ENCODE results near the gene MOB3B.
"Not testable (repeated sequence)": the region's sequence is repeated elsewhere in the genome, so short reads cannot be mapped to it uniquely, and the experiment has no call there.

Gene MOB3B

DNA sequence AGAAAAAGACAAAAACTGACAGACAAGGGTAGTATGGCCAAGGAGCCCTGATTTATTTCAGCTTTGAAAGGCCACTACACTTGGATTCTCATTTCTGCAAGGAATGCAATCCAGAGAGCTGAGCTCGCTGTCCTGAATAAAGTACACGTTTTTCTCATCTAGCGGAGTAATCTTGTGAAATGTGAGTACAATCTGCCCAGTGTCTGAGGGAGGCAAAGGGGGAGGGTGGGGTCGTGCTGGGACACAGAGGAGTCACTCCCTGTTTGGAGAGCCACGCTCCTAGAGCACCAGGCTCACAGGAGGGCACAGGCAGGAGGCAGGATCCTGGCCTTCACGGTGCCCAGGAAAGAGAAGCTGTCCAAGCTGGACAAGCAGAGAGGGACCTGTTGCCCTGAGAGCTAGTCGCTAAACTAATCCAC, 56.5 kb downstream of the MOB3B start:
- DNase-seq: no peak

DNA sequence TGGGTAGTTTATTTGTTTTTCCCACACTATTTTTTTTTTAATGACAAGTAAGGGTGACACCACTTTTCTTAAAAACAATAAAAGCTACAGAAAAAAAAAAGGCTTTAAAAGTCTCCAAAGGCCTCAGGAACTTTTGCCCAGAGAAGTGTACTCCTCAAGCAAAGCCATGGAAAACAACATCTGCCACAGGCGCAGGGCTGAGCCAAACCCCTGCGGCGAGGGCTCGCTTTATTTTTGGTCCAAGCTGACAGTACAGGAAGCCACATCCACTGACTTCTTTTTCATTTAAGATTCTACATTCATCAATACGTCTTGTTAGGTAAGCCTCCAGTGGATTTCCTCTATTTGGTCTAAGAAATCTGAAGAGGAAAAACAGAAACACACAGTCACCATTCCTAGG, 57.4 kb downstream of the MOB3B start:
- no peak for DNase-seq

DNA sequence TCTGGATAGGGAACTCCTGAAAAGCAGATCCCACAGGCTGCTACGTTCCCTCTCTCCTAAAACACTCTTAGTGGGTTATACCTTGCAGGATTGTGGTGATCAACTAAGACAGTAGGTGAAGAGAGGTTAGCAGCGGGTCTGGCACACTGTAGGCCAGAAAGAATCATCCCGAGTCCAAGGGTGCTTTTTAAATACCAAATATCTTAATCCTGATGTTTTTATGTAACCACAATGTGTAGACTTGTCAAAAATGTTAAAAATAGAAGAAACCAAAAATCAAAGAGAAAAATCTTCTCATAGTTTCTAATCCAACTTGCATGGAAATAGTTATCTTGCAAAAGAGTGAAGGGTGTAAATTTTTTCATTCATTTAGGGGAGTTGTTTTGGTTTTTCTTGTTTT, 57.8 kb downstream of the MOB3B start:
- DNase-seq: no peak

DNA sequence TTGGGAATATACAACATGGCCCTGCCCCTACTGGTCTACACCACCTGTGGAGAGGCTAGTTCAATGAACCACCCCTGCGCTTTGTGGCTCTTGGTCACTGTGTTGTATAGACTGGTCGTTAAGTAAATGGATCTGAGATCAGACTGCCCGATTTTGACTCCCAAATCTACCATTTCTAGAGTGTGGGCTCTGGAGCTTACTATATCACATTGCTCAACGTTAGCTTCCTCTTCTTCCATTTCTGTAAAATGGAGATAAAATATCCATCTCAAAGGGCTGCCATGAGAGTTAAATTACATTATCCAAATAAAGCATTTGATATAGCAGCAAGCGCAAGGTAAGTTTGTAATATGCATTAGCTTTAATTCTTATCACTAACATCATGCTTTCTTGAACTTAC, 58.2 kb downstream of the MOB3B start:
- DNase-seq: no peak

DNA sequence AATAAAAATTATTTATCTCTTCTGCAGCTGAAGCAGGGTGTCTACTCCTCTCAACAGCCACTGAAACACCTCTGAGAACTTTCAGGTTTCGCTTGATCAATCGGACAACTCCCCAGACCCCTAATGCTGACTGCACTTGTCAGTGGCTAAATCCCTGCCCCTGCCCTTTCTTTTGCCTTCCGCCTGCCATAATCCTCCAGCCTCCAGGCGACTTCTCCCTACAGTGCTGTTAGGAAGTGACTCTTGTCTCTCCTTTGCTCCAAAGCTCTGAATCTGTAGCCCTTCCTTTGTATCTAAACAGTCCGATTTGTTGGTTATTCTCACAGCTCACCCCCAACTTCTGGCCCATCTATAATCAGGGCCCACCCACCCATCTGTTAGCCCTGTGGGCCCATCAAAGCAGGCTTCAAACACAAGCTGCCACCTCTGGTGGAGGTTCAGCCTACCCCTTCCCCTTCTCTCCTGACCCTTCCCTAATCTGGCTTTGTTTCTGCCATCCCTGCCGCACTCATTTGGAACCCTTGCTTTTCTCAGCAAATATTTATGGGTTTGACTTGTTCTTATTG, 59.2 kb downstream of the MOB3B start:
- DNase-seq: no peak

DNA sequence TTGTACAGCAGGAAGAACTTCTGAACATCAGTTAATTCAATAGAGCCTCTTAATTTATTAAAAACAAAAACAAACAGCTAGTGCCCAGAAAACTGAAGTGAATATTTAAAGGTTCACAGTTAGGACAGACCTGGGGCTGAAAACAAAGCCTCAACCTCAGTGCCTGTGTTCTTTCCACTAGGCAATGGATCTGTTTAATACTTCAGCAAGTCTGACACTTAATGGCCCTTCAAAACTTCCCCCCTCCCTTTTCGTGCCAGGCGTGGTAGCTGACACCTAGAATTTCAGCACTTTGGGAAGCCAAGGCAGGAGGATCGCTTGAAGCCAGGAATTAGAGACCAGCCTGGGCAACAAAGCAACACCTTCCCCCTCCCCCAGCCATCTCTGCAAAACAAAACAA, 60.1 kb downstream of the MOB3B start:
- DNase-seq: no peak

DNA sequence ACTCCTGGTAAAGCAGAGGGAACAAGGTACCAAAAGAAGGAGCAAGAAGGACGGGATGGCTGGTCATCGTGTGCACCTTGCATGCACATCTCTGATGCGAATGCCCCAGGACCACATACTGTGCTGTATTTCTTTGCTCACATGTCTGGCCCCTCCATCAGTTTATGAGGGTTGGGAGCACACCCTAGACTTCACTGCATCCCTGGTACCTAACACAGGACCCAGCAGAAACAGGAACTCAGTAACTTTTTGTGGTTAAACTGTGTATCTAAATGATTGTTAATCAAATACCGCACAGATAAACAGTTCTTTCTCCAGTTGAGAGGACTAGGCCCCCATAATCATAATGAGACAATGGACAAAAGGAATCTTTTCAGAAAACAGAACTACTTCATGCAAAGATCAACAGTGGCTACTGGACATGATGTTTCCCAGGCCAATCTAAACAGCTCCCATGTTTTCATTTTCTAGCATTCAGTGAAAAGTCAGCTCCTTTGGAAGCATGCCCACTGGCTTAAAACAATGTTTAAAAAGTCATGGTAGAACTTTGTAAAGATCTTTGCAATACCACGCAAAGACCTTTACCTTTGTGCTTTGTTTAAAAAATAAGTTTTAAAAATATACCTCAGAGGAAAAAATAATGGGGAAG, 61.0 kb downstream of the MOB3B start:
- no peak for DNase-seq

DNA sequence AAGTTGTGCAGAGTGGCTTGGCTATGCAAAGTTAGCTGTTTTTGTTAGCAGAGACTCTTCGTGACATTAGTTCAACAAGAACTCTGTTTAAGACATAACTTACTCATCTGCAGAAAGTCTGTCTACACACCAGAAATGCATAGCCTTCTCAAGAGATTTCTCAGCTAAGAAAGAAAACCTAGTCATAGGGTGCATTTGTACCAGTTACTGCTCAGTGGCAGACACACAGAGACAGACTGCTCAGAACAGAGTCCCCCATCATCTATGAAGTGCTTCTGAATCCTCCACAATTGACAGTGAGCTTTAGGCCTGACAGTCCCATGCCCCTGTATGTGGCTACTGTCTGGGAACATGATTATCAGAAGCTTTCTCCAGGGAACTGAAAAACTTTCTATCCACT, 61.6 kb downstream of the MOB3B start:
- DNase-seq: no peak

DNA sequence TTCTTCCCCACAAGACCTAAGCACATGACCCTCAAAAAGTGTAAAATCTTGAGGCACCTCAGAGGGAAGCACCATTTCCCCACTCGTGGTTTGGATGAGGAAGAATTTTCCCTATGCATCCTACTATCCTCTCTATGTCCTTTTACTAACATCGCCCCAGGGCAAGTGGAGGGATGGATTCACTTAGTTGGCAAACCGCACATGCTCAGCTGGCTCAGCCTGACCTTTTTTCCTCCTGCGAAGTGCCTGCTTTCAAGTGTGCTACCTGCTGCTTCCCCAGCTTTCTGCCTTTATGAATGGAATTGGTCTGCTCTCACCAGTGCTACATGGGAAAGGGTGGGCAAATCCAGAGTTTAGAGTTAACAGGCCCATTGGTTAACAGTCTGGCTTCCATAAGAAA, 62.1 kb downstream of the MOB3B start:
- DNase-seq: no peak

DNA sequence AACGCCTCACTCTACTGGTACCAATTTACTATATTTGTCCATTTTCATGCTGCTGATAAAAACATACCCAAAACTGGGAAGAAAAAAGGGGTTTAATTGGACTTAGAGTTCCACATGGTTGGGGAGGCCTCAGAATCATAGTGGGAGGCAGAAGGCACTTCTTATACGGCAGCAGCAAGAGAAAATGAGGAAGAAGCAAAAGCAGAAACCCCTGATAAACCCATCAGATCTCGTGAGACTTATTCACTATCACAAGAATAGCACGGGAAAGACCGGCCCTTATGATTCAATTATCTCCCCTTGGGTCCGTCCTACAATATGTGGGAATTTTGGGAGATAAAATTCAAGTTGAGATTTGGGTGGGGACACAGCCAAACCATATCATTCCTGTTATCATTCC, 63.1 kb downstream of the MOB3B start:
- DNase-seq: not testable (repeated sequence)

DNA sequence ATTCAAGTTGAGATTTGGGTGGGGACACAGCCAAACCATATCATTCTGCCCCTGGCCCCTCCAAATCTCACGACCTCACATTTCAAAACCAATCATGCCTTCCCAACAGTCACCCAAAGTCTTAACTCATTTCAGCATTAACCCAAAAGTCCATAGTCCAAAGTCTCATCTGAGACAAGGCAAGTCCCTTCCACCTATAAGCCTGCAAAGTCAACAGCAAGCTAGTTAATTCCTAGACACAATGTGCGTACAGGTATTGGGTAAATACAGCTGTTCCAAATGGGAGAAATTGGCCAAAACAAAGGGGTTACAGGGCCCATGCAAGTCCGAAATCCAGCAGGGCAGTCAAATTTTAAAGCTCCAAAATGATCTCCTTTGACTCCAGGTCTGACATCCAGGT, 64.7 kb downstream of the MOB3B start:
- DNase-seq: not testable (repeated sequence)

DNA sequence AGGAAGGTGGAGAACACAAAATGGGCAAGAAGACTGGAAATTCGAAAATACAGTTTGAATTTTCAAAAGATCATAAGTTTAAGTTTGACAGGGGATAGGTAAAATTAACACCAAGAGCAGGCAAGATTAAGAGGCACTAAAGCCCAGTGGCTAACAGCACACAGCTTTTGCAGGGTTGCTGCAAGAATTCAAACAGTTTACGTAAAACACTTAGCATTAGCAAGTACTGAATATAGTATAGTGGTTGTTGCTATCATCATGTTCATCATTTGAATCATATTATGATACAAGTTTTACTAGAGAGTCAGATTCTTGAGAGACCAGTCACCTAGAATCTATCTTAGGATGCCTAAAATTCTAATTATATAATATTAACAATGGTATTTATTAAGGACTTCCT, 66.8 kb downstream of the MOB3B start:
- DNase-seq: no peak

DNA sequence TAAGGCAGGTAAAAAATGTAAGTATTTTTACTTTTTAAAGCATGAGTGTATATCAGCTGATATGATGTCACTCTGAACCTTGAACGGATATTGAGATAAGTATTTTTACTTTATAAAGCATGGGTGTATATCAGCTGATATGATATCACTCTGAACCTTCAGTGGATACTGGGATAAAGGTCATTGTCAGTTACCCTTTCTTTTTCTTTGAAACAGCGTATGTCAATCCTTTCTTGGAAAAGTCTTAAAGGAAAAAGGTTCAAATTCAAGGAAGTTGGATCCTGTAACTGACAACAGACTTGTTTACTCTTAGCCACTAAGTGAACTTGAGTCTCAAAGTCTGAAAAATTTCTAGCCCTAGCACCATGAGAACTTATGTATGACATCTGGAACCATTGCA, 67.2 kb downstream of the MOB3B start:
- DNase-seq: no peak

DNA sequence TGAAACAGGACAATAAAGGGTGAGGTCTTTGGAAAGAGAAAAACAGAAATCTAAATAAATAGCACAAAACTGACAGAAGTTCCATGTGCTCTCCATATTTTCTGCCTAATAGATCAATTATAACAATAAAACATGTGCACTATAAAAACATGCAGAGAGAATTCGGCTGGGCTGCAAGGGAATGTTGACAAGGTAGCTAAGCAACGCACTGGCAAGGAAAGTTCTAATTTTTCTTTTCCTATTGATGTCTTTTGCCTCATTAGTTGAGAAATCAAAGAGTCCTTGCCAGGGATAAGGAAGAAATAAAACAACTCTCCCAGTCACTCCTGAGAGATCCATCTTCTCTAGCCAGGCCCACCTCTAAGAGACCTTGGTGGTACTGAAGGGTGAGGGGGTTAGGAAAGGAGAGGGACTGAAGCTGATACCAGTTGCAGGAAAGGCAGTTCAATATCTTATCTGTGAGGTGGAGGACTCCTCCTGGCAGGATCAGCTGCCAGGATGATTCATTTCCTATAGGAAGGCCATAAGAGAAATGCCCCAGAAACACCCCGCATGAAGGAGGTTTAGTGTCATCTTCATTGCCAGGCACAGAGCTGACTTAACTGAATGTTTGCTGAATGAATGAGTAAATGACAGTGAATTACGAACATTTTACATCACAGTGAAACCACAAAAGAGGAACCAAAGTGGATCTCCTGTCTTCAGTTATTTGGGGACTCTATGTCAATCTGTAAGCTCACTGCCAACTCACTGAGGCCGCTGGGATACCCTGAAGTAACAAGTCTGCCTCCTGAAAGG, 69.2 kb downstream of the MOB3B start:
- DNase-seq: no peak

DNA sequence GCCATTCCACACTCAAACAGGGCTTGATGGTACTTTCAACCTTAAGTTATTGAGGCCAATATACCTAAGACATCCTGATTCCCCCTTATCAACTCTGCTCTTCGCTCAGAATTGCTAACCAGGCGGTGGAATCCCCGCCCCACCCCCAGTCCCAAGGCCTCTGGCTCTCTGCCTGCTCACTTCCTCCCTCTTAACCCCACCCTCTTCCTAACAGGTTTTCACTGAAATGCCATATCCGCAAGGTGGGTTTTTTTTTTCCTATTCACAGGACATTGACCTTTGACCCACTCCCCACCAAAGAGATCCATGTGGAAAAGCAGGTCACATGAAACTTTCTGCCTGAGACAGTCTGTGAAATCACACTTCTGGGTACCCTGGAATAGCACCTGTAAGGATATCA, 72.2 kb downstream of the MOB3B start:
- no peak for DNase-seq

DNA sequence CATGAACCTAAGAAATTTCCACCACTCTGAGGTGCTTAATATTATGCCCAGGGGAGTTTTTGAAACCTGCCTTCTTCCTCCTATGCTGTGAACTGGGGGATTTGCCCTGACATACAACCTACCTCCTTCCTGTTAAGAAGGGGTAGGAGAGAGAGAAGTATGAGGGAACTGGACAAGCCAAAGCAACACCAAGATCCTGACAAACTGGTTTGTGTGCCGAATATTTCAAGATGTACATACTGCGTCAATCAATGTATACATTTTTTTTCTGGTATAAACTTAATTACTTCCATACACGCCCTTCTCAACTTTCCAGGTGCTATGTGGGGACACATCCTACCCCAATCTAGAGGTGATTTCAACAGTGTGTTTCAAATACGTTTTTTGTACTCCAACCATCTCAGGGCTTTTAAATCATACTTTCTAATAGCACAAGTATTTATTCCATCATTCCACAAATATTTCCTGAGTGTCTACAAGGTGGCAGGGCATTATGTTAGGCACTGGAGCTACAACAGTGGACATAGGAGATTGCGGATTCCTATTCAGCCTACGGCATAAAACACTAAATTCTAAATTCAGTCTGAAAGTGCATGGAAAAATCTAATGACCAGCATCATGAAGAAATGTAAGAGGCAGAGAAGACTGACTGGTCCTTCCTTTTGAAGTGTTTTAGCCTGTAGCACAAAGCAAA, 75.6 kb downstream of the MOB3B start:
- DNase-seq: no peak

DNA sequence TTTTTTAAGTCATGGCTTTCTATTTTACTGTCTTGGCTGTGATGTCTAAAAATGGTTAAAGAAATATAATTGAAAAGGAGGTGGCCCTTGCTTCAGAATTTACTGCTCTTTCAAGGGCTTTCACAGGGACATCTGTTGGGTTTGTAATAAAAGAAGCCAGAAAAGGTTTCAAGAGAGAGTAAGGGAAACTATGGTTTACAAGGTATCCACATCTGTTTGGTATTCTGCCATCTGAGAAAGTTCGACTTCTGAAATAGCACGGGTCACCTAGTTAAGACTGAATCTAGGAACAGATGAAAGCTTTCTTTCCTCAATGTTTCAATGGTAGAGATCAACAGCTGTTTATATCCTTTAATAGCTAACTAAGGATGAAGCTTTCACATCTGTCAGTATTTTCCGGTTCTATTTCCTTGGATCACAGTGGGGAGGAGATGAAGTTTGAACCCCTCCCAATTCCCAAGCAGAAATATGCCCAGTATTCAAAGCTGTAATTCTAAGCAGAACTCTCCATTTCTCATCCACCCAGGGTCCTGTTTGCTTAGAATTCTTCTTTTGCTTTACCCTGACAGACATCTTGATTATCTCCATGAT, 78.3 kb downstream of the MOB3B start:
- no peak for DNase-seq

DNA sequence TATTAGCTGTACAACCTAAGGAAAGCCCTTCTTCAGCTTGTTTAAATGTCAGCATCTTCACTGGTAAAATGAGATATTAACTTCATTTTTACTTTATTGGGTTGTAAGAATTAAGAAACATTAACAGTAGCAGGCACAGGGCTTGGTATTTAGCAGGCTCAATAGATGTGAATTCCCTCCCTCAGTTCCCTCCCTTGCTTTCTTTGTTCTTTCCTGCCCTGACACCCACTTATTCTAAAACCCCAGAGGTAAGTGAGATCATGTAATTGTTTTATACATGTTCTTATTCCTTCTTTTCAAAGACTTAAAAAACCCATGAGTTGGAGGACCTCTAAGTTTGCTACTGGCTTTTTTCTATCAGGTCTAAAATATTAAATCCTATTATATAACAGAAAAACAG, 78.9 kb downstream of the MOB3B start:
- DNase-seq: no peak

DNA sequence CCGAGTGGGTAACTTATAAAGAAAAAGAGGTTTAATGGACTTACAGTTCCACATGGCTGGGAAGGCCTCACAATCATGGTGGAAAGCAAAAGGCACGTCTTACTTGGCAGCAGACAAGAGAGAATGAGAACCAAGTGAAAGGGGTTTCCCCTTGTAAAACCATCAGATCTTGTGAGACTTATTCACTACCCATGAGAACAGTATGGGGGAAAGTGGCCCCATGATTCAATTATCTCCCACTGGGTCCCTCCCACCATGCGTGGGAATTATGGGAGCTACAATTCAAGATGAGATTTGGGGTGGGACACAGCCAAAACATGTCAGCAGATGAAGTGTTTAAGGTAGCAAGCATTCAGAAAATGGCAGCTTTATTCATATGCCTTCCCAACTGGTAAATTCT, 81.3 kb downstream of the MOB3B start:
- DNase-seq: not testable (repeated sequence)

DNA sequence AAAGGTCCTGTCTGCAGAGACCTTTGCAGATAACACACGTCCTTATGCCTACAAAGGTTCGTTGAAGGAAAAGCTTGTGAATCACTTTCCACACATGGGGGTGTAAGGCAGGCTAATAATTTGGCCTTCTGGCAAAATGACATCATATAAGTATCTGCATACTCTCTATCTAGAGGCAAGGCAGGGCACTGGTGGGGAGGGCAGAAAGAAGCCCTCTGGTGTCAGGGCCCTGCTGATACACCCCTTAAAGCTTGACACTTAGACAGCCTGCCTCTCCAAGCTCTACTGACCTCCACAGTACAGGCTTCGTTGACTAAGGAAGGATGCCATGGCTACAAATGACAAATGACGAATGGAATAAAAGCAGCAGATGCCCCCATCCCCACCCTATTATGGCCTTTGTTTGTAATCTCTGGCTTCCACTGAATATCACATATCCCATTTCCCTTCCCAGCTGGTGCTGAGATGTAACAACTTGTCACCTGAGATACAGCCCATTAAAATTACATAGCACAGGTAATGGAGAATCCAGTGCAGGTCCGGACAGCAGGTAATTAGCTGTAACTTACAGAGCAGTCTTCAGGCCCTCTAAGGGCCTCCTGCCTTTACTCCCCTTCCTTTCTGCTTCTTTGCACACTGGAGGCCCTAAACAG, 82.5 kb downstream of the MOB3B start:
- DNase-seq: no peak

DNA sequence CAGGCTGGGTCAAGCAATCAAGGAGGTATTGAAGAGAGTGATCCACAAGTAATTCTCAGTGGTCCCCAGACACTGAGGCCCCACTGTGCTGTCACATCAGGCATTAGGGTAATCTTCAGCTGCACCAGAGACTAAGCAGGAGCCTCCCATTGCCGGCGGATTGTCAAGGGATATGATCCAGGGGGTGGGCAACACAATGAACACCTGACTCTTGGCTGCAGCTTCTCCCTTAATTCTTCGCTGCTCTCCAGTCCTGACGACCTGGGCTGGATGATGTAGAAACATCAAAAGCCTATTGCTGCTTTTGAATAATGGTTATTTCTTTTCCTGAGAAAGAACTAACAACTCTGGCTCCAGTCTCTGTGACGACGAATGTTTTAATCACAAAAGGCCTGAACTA, 83.9 kb downstream of the MOB3B start:
- no peak for DNase-seq

DNA sequence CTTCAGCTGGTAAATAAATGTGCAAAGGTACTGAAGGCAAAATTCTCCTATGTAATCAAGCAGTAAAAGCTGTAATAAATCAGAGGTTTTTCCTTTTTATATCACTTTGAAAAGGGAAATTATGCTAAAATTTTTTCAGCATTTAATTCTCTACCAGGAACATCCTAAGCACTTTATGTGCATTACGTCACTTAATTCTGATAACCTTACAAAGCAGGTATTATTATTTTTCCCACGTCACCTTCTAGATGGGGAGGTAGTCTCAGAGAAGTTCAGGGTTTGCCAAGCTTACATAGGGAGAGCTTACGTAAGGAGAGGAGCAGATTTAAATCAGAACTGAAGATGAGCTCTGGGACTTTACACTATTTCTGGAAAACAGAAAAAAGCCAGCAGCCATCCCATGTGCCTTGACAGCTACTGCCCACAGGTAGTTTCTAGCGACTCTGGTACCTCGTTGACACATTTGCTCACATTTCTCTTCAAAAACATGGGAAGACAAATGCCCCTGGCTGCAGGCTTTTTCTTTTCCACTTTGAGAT, 84.5 kb downstream of the MOB3B start:
- DNase-seq: no peak

DNA sequence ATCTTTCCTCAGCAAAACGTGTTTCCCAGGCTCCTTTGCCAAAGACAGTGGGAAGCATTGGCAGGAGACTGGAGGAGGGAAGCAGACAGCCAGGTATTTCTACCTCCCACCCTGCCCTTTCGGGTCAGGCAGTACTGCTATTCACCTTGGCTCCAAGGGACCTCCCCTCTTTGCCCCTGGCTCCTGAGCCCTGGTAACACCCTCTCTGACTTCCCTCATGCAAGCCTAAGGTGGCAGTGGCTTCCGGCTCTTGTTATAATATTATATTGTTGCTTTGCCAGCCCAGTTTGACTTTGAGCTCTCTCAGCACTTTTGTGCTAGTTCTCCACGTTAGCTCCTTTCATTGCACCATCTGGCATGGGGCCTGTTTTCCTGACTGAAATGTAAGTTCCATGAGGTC, 87.2 kb downstream of the MOB3B start:
- DNase-seq: no peak
